H9 (cell line): ENCODE results near the gene FBXO48. TPM values are rescaled to one million over a fixed set of nuclear protein-coding genes. Genes with fewer than 3 reads are reported as not detected.

ENCODE experiments used
- DNase-seq: peaks from one replicate; pipeline ENCODE4 v3.0.0-alpha.2; 2017
- H2AFZ ChIP-seq: one replicate; pipeline ENCODE4 v1.6.1; 2013; ENCODE audit warnings: mild to moderate bottlenecking, low read length, control low read depth, moderate library complexity
- H2AK5ac ChIP-seq: 2 replicates; pipeline ENCODE4 v1.6.1; 2013; ENCODE audit warnings: low read length, control low read depth, mixed read lengths; ENCODE audit not compliant: insufficient read length
- H2BK120ac ChIP-seq: one replicate; pipeline ENCODE4 v1.6.1; 2013; ENCODE audit warnings: low read depth, mild to moderate bottlenecking, low read length, control low read depth, inconsistent platforms; ENCODE audit not compliant: poor library complexity, severe bottlenecking
- H2BK12ac ChIP-seq: 2 replicates; pipeline ENCODE4 v1.6.1; 2013; ENCODE audit warnings: low read length, control low read depth, mixed read lengths, low read depth; ENCODE audit not compliant: insufficient read length
- H2BK15ac ChIP-seq: 2 replicates; pipeline ENCODE4 v1.6.1; 2013; ENCODE audit warnings: low read depth, low read length, control low read depth
- H2BK20ac ChIP-seq: one replicate; pipeline ENCODE4 v1.6.1; 2013; ENCODE audit warnings: low read depth, mild to moderate bottlenecking, low read length, control low read depth, inconsistent platforms; ENCODE audit not compliant: poor library complexity, severe bottlenecking
- H2BK5ac ChIP-seq: 2 replicates; pipeline ENCODE4 v1.6.1; 2013; ENCODE audit warnings: low read length, control low read depth, mixed read lengths; ENCODE audit not compliant: insufficient read length
- H3K14ac ChIP-seq: 2 replicates; pipeline ENCODE4 v1.6.1; 2013; ENCODE audit warnings: low read length, control low read depth; ENCODE audit not compliant: insufficient read depth
- H3K18ac ChIP-seq: 2 replicates; pipeline ENCODE4 v1.6.1; 2013; ENCODE audit warnings: low read depth, mild to moderate bottlenecking, mixed read lengths, low read length, control low read depth; ENCODE audit not compliant: insufficient read length
- H3K23ac ChIP-seq: 2 replicates; pipeline ENCODE4 v1.6.1; 2013; ENCODE audit warnings: low read length, control low read depth, mixed read lengths, low read depth; ENCODE audit not compliant: insufficient read length
- H3K23me2 ChIP-seq: 2 replicates; pipeline ENCODE4 v1.6.1; 2013; ENCODE audit warnings: low read depth, mild to moderate bottlenecking, mixed read lengths, low read length, control low read depth; ENCODE audit not compliant: insufficient read length, poor library complexity, severe bottlenecking
- H3K27ac ChIP-seq: 2 replicates; pipeline ENCODE4 v1.5.1; 2013; ENCODE audit warnings: low read length, control low read depth, mixed read lengths, low read depth; ENCODE audit not compliant: insufficient read length
- H3K27me3 ChIP-seq: 2 replicates; pipeline ENCODE4 v1.6.1; 2013; ENCODE audit warnings: low read length, control low read depth, inconsistent platforms; ENCODE audit not compliant: insufficient read depth
- H3K4ac ChIP-seq: 2 replicates; pipeline ENCODE4 v1.6.1; 2013; ENCODE audit warnings: low read depth, mild to moderate bottlenecking, control low read depth, inconsistent platforms, low read length, moderate library complexity
- H3K4me1 ChIP-seq: 2 replicates; pipeline ENCODE4 v1.6.1; 2013; ENCODE audit warnings: low read length, control low read depth, inconsistent platforms; ENCODE audit not compliant: insufficient read depth
- H3K4me2 ChIP-seq: 2 replicates; pipeline ENCODE4 v1.6.1; 2013; ENCODE audit warnings: low read length, control low read depth, mixed read lengths; ENCODE audit not compliant: insufficient read length, insufficient read depth
- H3K56ac ChIP-seq: 2 replicates; pipeline ENCODE4 v1.6.1; 2013; ENCODE audit warnings: low read depth, mild to moderate bottlenecking, mixed read lengths, low read length, control low read depth; ENCODE audit not compliant: insufficient read length
- H3K79me1 ChIP-seq: 2 replicates; pipeline ENCODE4 v1.6.1; 2013; ENCODE audit warnings: low read depth, mild to moderate bottlenecking, moderate library complexity, low read length, control low read depth, inconsistent platforms; ENCODE audit not compliant: insufficient read depth, poor library complexity, severe bottlenecking
- H3K79me2 ChIP-seq: 2 replicates; pipeline ENCODE4 v1.6.1; 2013; ENCODE audit warnings: low read length, control low read depth, inconsistent platforms; ENCODE audit not compliant: insufficient read depth
- H3K9ac ChIP-seq: 2 replicates; pipeline ENCODE4 v1.6.1; 2013; ENCODE audit warnings: low read length, control low read depth, mixed read lengths; ENCODE audit not compliant: insufficient read length; ENCODE audit errors: extremely low read depth
- H3K9me3 ChIP-seq: one replicate; pipeline ENCODE4 v1.6.1; 2013; ENCODE audit warnings: low read depth, low read length, inconsistent platforms; ENCODE audit not compliant: control insufficient read depth
- H3T11ph ChIP-seq: one replicate; pipeline ENCODE4 v1.6.1; 2013; ENCODE audit warnings: mild to moderate bottlenecking, low read length, control low read depth, inconsistent platforms
- H4K20me1 ChIP-seq: one replicate; pipeline ENCODE4 v1.6.1; 2013; ENCODE audit not compliant: control insufficient read depth, insufficient read length, insufficient read depth
- H4K5ac ChIP-seq: 2 replicates; pipeline ENCODE4 v1.6.1; 2013; ENCODE audit warnings: low read depth, mild to moderate bottlenecking, mixed read lengths, low read length, control low read depth; ENCODE audit not compliant: insufficient read length
- H4K8ac ChIP-seq: replicated peaks from 2 replicates; pipeline ENCODE4 v1.6.1; 2013; ENCODE audit warnings: low read length, control low read depth, mixed read lengths, low read depth; ENCODE audit not compliant: insufficient read length
- H4K91ac ChIP-seq: 2 replicates; pipeline ENCODE4 v1.6.1; 2013; ENCODE audit warnings: low read depth, mild to moderate bottlenecking, moderate library complexity, mixed read lengths, low read length, control low read depth; ENCODE audit not compliant: insufficient read length
- H3K27ac Mint-ChIP-seq, 3 experiments: 2 replicates in 2 of 3; 3 replicates in 1 of 3; pipeline ENCODE4 v1.8.0; 2020 to 2021; ENCODE audit warnings: mixed read lengths in 3 of 3, mild to moderate bottlenecking in 1 of 3, moderate library complexity in 1 of 3
- H3K27me3 Mint-ChIP-seq: 2 replicates; pipeline ENCODE4 v1.8.0; 2021; ENCODE audit warnings: low read depth, mild to moderate bottlenecking, moderate library complexity, mixed read lengths
- H3K36me3 Mint-ChIP-seq, 3 experiments: 2 replicates in 2 of 3; 3 replicates in 1 of 3; pipeline ENCODE4 v1.8.0; 2020 to 2021; ENCODE audit warnings: low read depth in 3 of 3, mixed read lengths in 3 of 3; ENCODE audit not compliant: insufficient read depth in 1 of 3
- H3K4me1 Mint-ChIP-seq, 2 experiments: 2 replicates each; pipeline ENCODE4 v1.8.0; 2020; ENCODE audit warnings: mixed read lengths in 2 of 2
- H3K4me3 Mint-ChIP-seq, 2 experiments: 2 replicates in 1 of 2; 3 replicates in 1 of 2; pipeline ENCODE4 v1.8.0; 2020 to 2021; ENCODE audit warnings: mild to moderate bottlenecking in 2 of 2, mixed read lengths in 2 of 2, moderate library complexity in 1 of 2
- H3K9me3 Mint-ChIP-seq, 2 experiments: 2 replicates in 1 of 2; 3 replicates in 1 of 2; pipeline ENCODE4 v1.8.0; 2020; ENCODE audit warnings: mild to moderate bottlenecking in 2 of 2, mixed read lengths in 2 of 2, moderate library complexity in 1 of 2
- CTCF ChIP-seq: fragments of 200-600 bp; sonication (generic); conservative IDR thresholded peaks from 3 replicates; pipeline ENCODE4 v1.8.0; 2021; ENCODE audit warnings: antibody characterized with exemption, mild to moderate bottlenecking
- WGBS: extraction: QIAGEN DNeasy Blood & Tissue Kit; methylation state at CpG from one replicate; pipeline ENCODE4 v1.1.7; 2013; ENCODE audit warnings: missing lambda C conversion rate, low lambda C conversion rate, mixed read lengths; ENCODE audit not compliant: insufficient read length; ENCODE audit errors: extremely low coverage; 5-methylcytosine and 5-hydroxymethylcytosine counted together
- total RNA-seq: library from RNA; stranded (reverse); gene quantifications from 2 replicates; pipeline ENCODE4 v1.2.1, GENCODE V29; 2021

The FBXO48 gene
- total RNA-seq, 1 experiment from 2014 or later = 1.4 TPM

- H4K91ac ChIP-seq = no peak overlapping the region
- no peak overlapping the region for H3K56ac ChIP-seq
- no peaks in the 10 kb centered on the region for H4K20me1 ChIP-seq
- H2BK5ac ChIP-seq = no peak overlapping the region
- no peak overlapping the region for H4K5ac ChIP-seq
- H3T11ph ChIP-seq = no peak overlapping the region
- peaks cover 12% of the 10 kb centered on the region for H3K9me3 ChIP-seq
- H2AK5ac ChIP-seq = no peak overlapping the region
- H4K8ac ChIP-seq = no peak overlapping the region
- no peak overlapping the region for H3K27ac ChIP-seq
- H3K4me1 ChIP-seq = no peaks in the 10 kb centered on the region; the same call in 1 of the 2 replicates
- no peak overlapping the region for H3K23ac ChIP-seq
- Mint-ChIP-seq H3K9me3 (peaks cover 15 to 16% of the 10 kb centered on the region in 2 experiments), H3K4me3 (no peak overlapping the region), H3K4me1 (peaks cover 3 to 4% of the 10 kb centered on the region in 2 experiments), H3K36me3 (peaks cover 8 to 13% (median 12%) of the 10 kb centered on the region in 3 experiments), H3K27me3 (peaks cover 1% of the 10 kb centered on the region), H3K27ac (no peak overlapping the region)
- H2BK12ac ChIP-seq = no peak overlapping the region
- H3K9ac ChIP-seq = no peak overlapping the region
- no peaks in the 10 kb centered on the region for H3K23me2 ChIP-seq
- no peaks in the 10 kb centered on the region for H3K79me1 ChIP-seq
- H3K4me2 ChIP-seq = no peak overlapping the region
- no peak overlapping the region for H2AFZ ChIP-seq
- no CpG with 5 or more reads among the region's 4 CpGs for WGBS
- no peak overlapping the region for H3K18ac ChIP-seq
- no peak overlapping the region for H2BK15ac ChIP-seq
- H3K27me3 ChIP-seq = no peaks in the 10 kb centered on the region
- TF ChIP-seq CTCF = no peak
- no peak overlapping the region for H3K4ac ChIP-seq
- H3K14ac ChIP-seq = no peak overlapping the region
- no peaks in the 10 kb centered on the region for H3K79me2 ChIP-seq
- H2BK120ac ChIP-seq = no peak overlapping the region
- no peak for DNase-seq
- H2BK20ac ChIP-seq = no peak overlapping the region
These were observed 33.6 kb upstream of the FBXO48 start for GRCh38 chr2:68500649-68501048.
